Right lobe of liver (tissue), 6 donors: ENCODE results near the gene SLTM. TPM values are rescaled to one million over a fixed set of nuclear protein-coding genes. Genes with fewer than 3 reads are reported as not detected.

ENCODE experiments used
- ATAC-seq, 4 donors: fragments of 200-7000 bp; cut with Tn5 transposase; one replicate each; pipeline ENCODE4 v1.9.1; 2020; ENCODE audit warnings: mild to moderate bottlenecking in 4 of 4, moderate library complexity in 4 of 4
- DNase-seq, 3 donors: peaks; one replicate each; pipeline ENCODE4 v3.0.0-alpha.2; 2020
- H3K27ac ChIP-seq, 3 donors: fragments of 200-600 bp; one replicate each; pipeline ENCODE4 v1.8.0; 2022
- H3K27me3 ChIP-seq, 2 donors: fragments of 200-600 bp; one replicate each; pipeline ENCODE4 v1.8.0; 2022
- H3K36me3 ChIP-seq, 4 donors: fragments of 200-600 bp; sonication (generic) in 1 of 4; one replicate each; pipeline versions ENCODE4 v1.5.1 to v1.8.0; 2017 to 2022; ENCODE audit warnings: control low read depth in 1 of 4
- H3K4me1 ChIP-seq, 4 donors: fragments of 200-600 bp; sonication (generic) in 1 of 4; one replicate each; pipeline versions ENCODE4 v1.5.1 to v1.8.0; 2017 to 2022; ENCODE audit warnings: control low read depth in 1 of 4
- H3K4me3 ChIP-seq, 3 donors: fragments of 200-600 bp; one replicate each; pipeline ENCODE4 v1.8.0; 2022
- H3K9me3 ChIP-seq, 4 donors: fragments of 200-600 bp; sonication (generic) in 1 of 4; one replicate each; pipeline versions ENCODE4 v1.5.1 to v1.8.0; 2017 to 2022; ENCODE audit warnings: control low read depth in 1 of 4
- CTCF ChIP-seq, 4 donors: fragments of 200-600 bp in 3 of 4; fragments of 450-650 bp in 1 of 4; IDR thresholded peaks; one replicate each; pipeline versions ENCODE4 v1.5.1 to v1.8.0; 2016 to 2022; ENCODE audit warnings: antibody characterized with exemption in 4 of 4, mild to moderate bottlenecking in 2 of 4
- POLR2A ChIP-seq: fragments of 450-650 bp; IDR thresholded peaks from one replicate; pipeline ENCODE4 v1.6.1; 2017; ENCODE audit warnings: antibody characterized with exemption, mild to moderate bottlenecking
- WGBS: methylation state at CpG from one replicate; pipeline ENCODE4 v1.1.6; 2018; ENCODE audit warnings: low coverage, low lambda C conversion rate; ENCODE audit not compliant: insufficient coverage; ENCODE audit errors: missing lambda C conversion rate; 5-methylcytosine and 5-hydroxymethylcytosine counted together
- intact Hi-C, 2 donors: fragments of 100-400 bp; cut with DNase I; formaldehyde crosslinking; loops; one replicate each; pipeline versions ENCODE4 v1.11.2 to v1.14.1; 2022
- total RNA-seq, 6 experiments: library from RNA; depleted of rRNA in 2 of 6; stranded (reverse); fragments of >200 nt in 2 of 6; fragmentation: NEBNext Ultra II Directional in 3 of 6; extraction: Animal tissue kit (Norgen Biotek cat#: 25700) in 3 of 6; gene quantifications; one replicate each; pipeline versions ENCODE4 v1.1.0 to v1.2.4, GENCODE V29; 2016 to 2023
- donor health status: DM: no; HTN: yes; CAD: no.
- donor health status: DM: no; HTN: no; CAD: no.
- donor health status: DM: no; HTN: no; CAD: no.
- donor health status: DM: no; HTN: yes; CAD: no.
- donor health status: DM: no; HTN: yes; CAD: no.

The SLTM gene
- total RNA-seq, 6 experiments from 2014 or later, result 27.7 to 39.4 (median 30.2) TPM

GRCh38 chr15:58916962-58917361 lies 16.5 kb downstream of the SLTM start:
- no peak overlapping the region for H3K27ac ChIP-seq
- TF ChIP-seq CTCF (IDR thresholded peaks at IDR 0.05) (no peak), POLR2A (no peak)
- H3K36me3 ChIP-seq, result peaks cover 0 to 34% (median 6%) of the 10 kb centered on the region in 4 donors
- ATAC-seq (no peak), DNase-seq (no peak)
- intact Hi-C loops, result no loop called here
- H3K9me3 ChIP-seq, result no peaks in the 10 kb centered on the region
- no peaks in the 10 kb centered on the region for H3K27me3 ChIP-seq
- no peaks in the 10 kb centered on the region for H3K4me1 ChIP-seq
- H3K4me3 ChIP-seq, result no peak overlapping the region
- 98% methylated on average over 2 of the region's 2 CpGs for WGBS

- Histone ChIP-seq H3K4me3 (no peak overlapping the region), H3K27ac (no peak overlapping the region), H3K36me3 (peaks cover 0 to 41% (median 9%) of the 10 kb centered on the region in 4 donors), H3K9me3 (no peaks in the 10 kb centered on the region), H3K27me3 (no peaks in the 10 kb centered on the region), H3K4me1 (no peaks in the 10 kb centered on the region)
- 92% methylated on average over 3 of the region's 4 CpGs for WGBS
- intact Hi-C loops, result no loop called here
- DNase-seq (no peak), ATAC-seq (no peak)
- TF ChIP-seq CTCF (IDR thresholded peaks at IDR 0.05) (no peak), POLR2A (no peak)
These were observed 23.0 kb downstream of the SLTM start for GRCh38 chr15:58910456-58910855.

GRCh38 chr15:58909616-58910015 lies 23.9 kb downstream of the SLTM start:
- H3K4me1 ChIP-seq, result no peaks in the 10 kb centered on the region
- no peak overlapping the region for H3K27ac ChIP-seq
- H3K36me3 ChIP-seq, result peaks cover 0 to 34% (median 9%) of the 10 kb centered on the region in 4 donors
- H3K4me3 ChIP-seq, result no peak overlapping the region
- TF ChIP-seq CTCF (IDR thresholded peaks at IDR 0.05) (no peak), POLR2A (no peak)
- DNase-seq (no peak), ATAC-seq (no peak)
- H3K9me3 ChIP-seq, result no peaks in the 10 kb centered on the region
- no CpG with 5 or more reads among the region's 1 CpG for WGBS
- H3K27me3 ChIP-seq, result no peaks in the 10 kb centered on the region
- intact Hi-C loops, result no loop called here

- intact Hi-C loops, result no loop called here
- Histone ChIP-seq H3K4me3 (no peak overlapping the region), H3K9me3 (no peaks in the 10 kb centered on the region), H3K4me1 (no peaks in the 10 kb centered on the region), H3K27ac (no peak overlapping the region), H3K36me3 (peaks cover 0 to 25% (median 9%) of the 10 kb centered on the region in 4 donors), H3K27me3 (no peaks in the 10 kb centered on the region)
- TF ChIP-seq POLR2A (no peak), CTCF (IDR thresholded peaks at IDR 0.05) (no peak)
- DNase-seq, result no peak
- WGBS, result 92% methylated on average over 6 of the region's 6 CpGs
- ATAC-seq, result no peak
These were observed 24.7 kb downstream of the SLTM start for GRCh38 chr15:58908550-58909309.
